HG03025 (cell line): ENCODE data around the gene HNRNPA0.
A peak's percentile ranks its signal among the peaks of the same experiment; 100 is the strongest.

Experiments used
- ATAC-seq: cut with Tn5 transposase; IDR thresholded peaks from one replicate; pipeline ENCODE4 v1.9.1; 2021; ENCODE audit warnings: mild to moderate bottlenecking, moderate library complexity; ENCODE audit not compliant: unreplicated experiment, low FRiP score

HNRNPA0 gene

GRCh38 chr5:137754961-137755762 lies 999 bp upstream of the HNRNPA0 start:
- peak; percentile 15 for ATAC-seq

- ATAC-seq: peak; percentile 17
These were observed 424 bp downstream of the HNRNPA0 start for GRCh38 chr5:137753691-137754187.

GRCh38 chr5:137752905-137753690 lies 1.1 kb downstream of the HNRNPA0 start:
- ATAC-seq: no peak

GRCh38 chr5:137751869-137752491 lies 2.2 kb downstream of the HNRNPA0 start:
- ATAC-seq: no peak

- no peak for ATAC-seq
These were observed 3.7 kb downstream of the HNRNPA0 start for GRCh38 chr5:137750436-137750835.

GRCh38 chr5:137747848-137748247 lies 6.3 kb downstream of the HNRNPA0 start:
- no peak for ATAC-seq

- ATAC-seq: no peak
These were observed 11.0 kb downstream of the HNRNPA0 start for GRCh38 chr5:137743031-137743640.

- ATAC-seq: no peak
These were observed 12.4 kb downstream of the HNRNPA0 start for GRCh38 chr5:137741718-137742117.

- ATAC-seq: no peak
These were observed 14.4 kb downstream of the HNRNPA0 start for GRCh38 chr5:137739737-137740136.

GRCh38 chr5:137738947-137739346 lies 15.2 kb downstream of the HNRNPA0 start:
- ATAC-seq: no peak

GRCh38 chr5:137737349-137738131 lies 16.6 kb downstream of the HNRNPA0 start:
- no peak for ATAC-seq

- no peak for ATAC-seq
These were observed 17.7 kb downstream of the HNRNPA0 start for GRCh38 chr5:137736496-137736895.

GRCh38 chr5:137735555-137736284 lies 18.4 kb downstream of the HNRNPA0 start, which contains the start of gene KLHL3:
TSS of gene KLHL3 (minus strand) at chr5:137736089. CDS start at chr5:137735646, 443 bp downstream.
- ATAC-seq: no peak

GRCh38 chr5:137734962-137735554 lies 19.1 kb downstream of the HNRNPA0 start:
- no peak for ATAC-seq

GRCh38 chr5:137734331-137734730 lies 19.8 kb downstream of the HNRNPA0 start:
- ATAC-seq: no peak

- ATAC-seq: no peak
These were observed 20.2 kb downstream of the HNRNPA0 start for GRCh38 chr5:137733922-137734321.

GRCh38 chr5:137733006-137733405 lies 21.2 kb downstream of the HNRNPA0 start:
- ATAC-seq: no peak

- ATAC-seq: no peak
These were observed 23.0 kb downstream of the HNRNPA0 start for GRCh38 chr5:137731176-137731575.

- ATAC-seq: no peak
These were observed 23.8 kb downstream of the HNRNPA0 start for GRCh38 chr5:137730336-137730735.
